GM21723 (cell line): Measurements from ENCODE around the gene EYS.

Experiments
- ATAC-seq: cut with Tn5 transposase; IDR thresholded peaks from one replicate; pipeline ENCODE4 v1.9.1; 2021; ENCODE audit warnings: mild to moderate bottlenecking, moderate library complexity; ENCODE audit not compliant: unreplicated experiment

Gene EYS

GRCh38 chr6:64214373-64214772 lies 1492.7 kb downstream of the EYS start:
- ATAC-seq: no peak

- no peak for ATAC-seq
These were observed 1493.3 kb downstream of the EYS start for GRCh38 chr6:64213697-64214096.

- no peak for ATAC-seq
These were observed 1509.8 kb downstream of the EYS start for GRCh38 chr6:64197246-64197645.

GRCh38 chr6:64186592-64186991 lies 1520.4 kb downstream of the EYS start:
- ATAC-seq: no peak

- ATAC-seq: no peak
These were observed 1521.4 kb downstream of the EYS start for GRCh38 chr6:64185621-64186020.

- ATAC-seq: no peak
These were observed 1531.7 kb downstream of the EYS start for GRCh38 chr6:64175296-64175695.

GRCh38 chr6:64170316-64170715 lies 1536.7 kb downstream of the EYS start:
- ATAC-seq: no peak

GRCh38 chr6:64160486-64160885 lies 1546.5 kb downstream of the EYS start:
- no peak for ATAC-seq

- no peak for ATAC-seq
These were observed 1552.0 kb downstream of the EYS start for GRCh38 chr6:64155063-64155462.

GRCh38 chr6:64146876-64147275 lies 1560.2 kb downstream of the EYS start:
- ATAC-seq: no peak

- ATAC-seq: no peak
These were observed 1560.9 kb downstream of the EYS start for GRCh38 chr6:64146094-64146493.

- no peak for ATAC-seq
These were observed 1561.4 kb downstream of the EYS start for GRCh38 chr6:64145658-64146057.

- ATAC-seq: no peak
These were observed 1563.9 kb downstream of the EYS start for GRCh38 chr6:64143101-64143500.

GRCh38 chr6:64141680-64142079 lies 1565.3 kb downstream of the EYS start:
- ATAC-seq: no peak

- ATAC-seq: no peak
These were observed 1578.6 kb downstream of the EYS start for GRCh38 chr6:64128301-64129024.

- no peak for ATAC-seq
These were observed 1583.0 kb downstream of the EYS start for GRCh38 chr6:64123761-64124633.

GRCh38 chr6:64122712-64123375 lies 1584.2 kb downstream of the EYS start:
- ATAC-seq: no peak

- ATAC-seq: no peak
These were observed 1585.9 kb downstream of the EYS start for GRCh38 chr6:64121011-64121565.

- ATAC-seq: no peak
These were observed 1593.3 kb downstream of the EYS start for GRCh38 chr6:64113704-64114103.

GRCh38 chr6:64104051-64104450 lies 1603.0 kb downstream of the EYS start:
- ATAC-seq: no peak

GRCh38 chr6:64103480-64103879 lies 1603.5 kb downstream of the EYS start:
- ATAC-seq: no peak
